HepG2 (cell line): ENCODE measurements around the gene HLA-DMB. TPM values are rescaled to one million over a fixed set of nuclear protein-coding genes. Genes with fewer than 3 reads are reported as not detected.

Source experiments
- ATF4 ChIP-seq, 2 experiments: fragments of 450-650 bp in 1 of 2; sonication (generic) in 1 of 2; formaldehyde crosslinking; IDR thresholded peaks; 2 replicates each; pipeline versions ENCODE4 v1.5.0 to v1.8.0; 2020 to 2022; ENCODE audit warnings: mild to moderate bottlenecking in 1 of 2, missing genetic modification reagents in 1 of 2
- ATF5 ChIP-seq: sonication (generic); formaldehyde crosslinking; IDR thresholded peaks from 2 replicates; pipeline ENCODE4 v1.4.0; 2020; ENCODE audit warnings: mild to moderate bottlenecking, low read depth, missing genetic modification reagents
- FIP1L1 ChIP-seq: fragments of 200-400 bp; formaldehyde crosslinking; IDR thresholded peaks from 2 replicates; pipeline ENCODE4 v1.6.1; 2018; ENCODE audit warnings: low read depth, mild to moderate bottlenecking, low read length, moderate library complexity, borderline replicate concordance; ENCODE audit not compliant: insufficient read depth
- FOXP1 ChIP-seq, 2 experiments: fragments of 450-650 bp in 1 of 2; IDR thresholded peaks; 2 replicates each; pipeline ENCODE4 v1.6.1; 2017 to 2018; ENCODE audit warnings: antibody characterized with exemption in 1 of 2
- MBNL3 ChIP-seq: fragments of 250-450 bp; sonication (Bioruptor Pico); conservative IDR thresholded peaks from 2 replicates; pipeline ENCODE4 v1.8.0; 2022; ENCODE audit warnings: mild to moderate bottlenecking, inconsistent platforms
- MLX ChIP-seq: IDR thresholded peaks from 2 replicates; pipeline ENCODE4 v1.6.1; 2016
- MTF2 ChIP-seq: sonication (generic); formaldehyde crosslinking; IDR thresholded peaks from 2 replicates; pipeline ENCODE4 v1.5.0; 2020; ENCODE audit warnings: missing genetic modification reagents, borderline replicate concordance
- SOX5 ChIP-seq: IDR thresholded peaks from 2 replicates; pipeline ENCODE4 v1.6.1; 2016; ENCODE audit warnings: borderline replicate concordance
- STAT5B ChIP-seq: sonication (generic); formaldehyde crosslinking; IDR thresholded peaks from 2 replicates; pipeline ENCODE4 v1.4.0; 2020; ENCODE audit warnings: missing genetic modification reagents
- TFE3 ChIP-seq: IDR thresholded peaks from 2 replicates; pipeline ENCODE4 v1.6.1; 2016
- UBTF ChIP-seq: sonication (generic); formaldehyde crosslinking; IDR thresholded peaks from 2 replicates; pipeline ENCODE4 v1.4.0; 2020; ENCODE audit warnings: mild to moderate bottlenecking, missing genetic modification reagents
- ZBTB2 ChIP-seq: sonication (generic); formaldehyde crosslinking; IDR thresholded peaks from 2 replicates; pipeline ENCODE4 v1.8.0; 2022; ENCODE audit warnings: low read depth, missing genetic modification reagents
- ZBTB49 ChIP-seq: sonication (generic); formaldehyde crosslinking; IDR thresholded peaks from 2 replicates; pipeline ENCODE4 v1.4.0; 2020; ENCODE audit warnings: missing genetic modification reagents, borderline replicate concordance
- ZFP91 ChIP-seq: sonication (generic); formaldehyde crosslinking; IDR thresholded peaks from 2 replicates; pipeline ENCODE4 v1.9.0; 2022; ENCODE audit warnings: missing genetic modification reagents, mild to moderate bottlenecking, borderline replicate concordance
- ZNF251 ChIP-seq: sonication (generic); formaldehyde crosslinking; IDR thresholded peaks from 2 replicates; pipeline ENCODE4 v1.9.0; 2021; ENCODE audit warnings: mild to moderate bottlenecking, missing genetic modification reagents
- polyA plus RNA-seq, 8 experiments: library from polyadenylated mRNA; depleted of rRNA in 3 of 8; stranded (reverse) in 7 of 8; unstranded in 1 of 8; fragments of >200 nt; fragmentation: Illumina TruSeq in 4 of 8; extraction: Trizol in 4 of 8; gene quantifications; 2 replicates each; pipeline versions ENCODE4 v1.2.1 to v1.2.3, GENCODE V29; 2011 to 2016; ENCODE audit warnings: low read depth in 4 of 8, missing spikeins in 1 of 8, mixed read lengths in 1 of 8; ENCODE audit not compliant: insufficient read depth in 1 of 8
- total RNA-seq, 5 experiments: library from RNA; depleted of rRNA; stranded (reverse); fragments of >200 nt; fragmentation: Illumina TruSeq; extraction: Trizol; gene quantifications; 2 replicates each; pipeline ENCODE4 v1.2.3, GENCODE V29; 2016; ENCODE audit warnings: low read depth in 1 of 5

HLA-DMB gene
- total and polyA plus RNA-seq, 2 of the 13 experiments (the other 11 are each of a cell fraction or from before 2014, with no cell fraction given) = not detected

GRCh38 chr6:32972353-32973143, 31.7 kb upstream of the HLA-DMB start (continued):
- TF ChIP-seq UBTF (peak; percentile 72), ZNF251 (CRISPR knock-in tag) (no peak), ZFP91 (no peak; the same call in 1 of the 2 replicates), FIP1L1 (0 out of 2 replicates have a peak, but pooled peaks have one; percentile 84), ATF5 (0 out of 2 replicates have a peak, but pooled peaks have one; percentile 20), MBNL3 (CRISPR knock-in tag) (no peak), SOX5 (CRISPR knock-in tag) (no peak), MTF2 (CRISPR knock-in tag) (no peak), MLX (no peak), FOXP1 (IDR thresholded peaks at IDR 0.05) (no peak), FOXP1 (CRISPR knock-in tag; IDR thresholded peaks at IDR 0.05) (no peak), ATF4 (CRISPR knock-in tag; IDR thresholded peaks at IDR 0.05) (peak in 1 of 2 experiments; percentile 44; a peak in 2 of 4 replicates), ZBTB2 (CRISPR knock-in tag) (peak; percentile 39; the same call in 1 of the 2 replicates), STAT5B (CRISPR knock-in tag) (no peak), ZBTB49 (CRISPR knock-in tag) (no peak), TFE3 (CRISPR knock-in tag) (no peak; the same call in 1 of the 2 replicates)
